Activated naive CD4-positive, alpha-beta T cell (primary cell): ENCODE measurements around the gene PRDM2.

Experiments used
- DNase-seq, 4 experiments: peaks; one replicate each; lab custom pipeline; 2025; lab: John Stamatoyannopoulos, UW

PRDM2 gene

DNA sequence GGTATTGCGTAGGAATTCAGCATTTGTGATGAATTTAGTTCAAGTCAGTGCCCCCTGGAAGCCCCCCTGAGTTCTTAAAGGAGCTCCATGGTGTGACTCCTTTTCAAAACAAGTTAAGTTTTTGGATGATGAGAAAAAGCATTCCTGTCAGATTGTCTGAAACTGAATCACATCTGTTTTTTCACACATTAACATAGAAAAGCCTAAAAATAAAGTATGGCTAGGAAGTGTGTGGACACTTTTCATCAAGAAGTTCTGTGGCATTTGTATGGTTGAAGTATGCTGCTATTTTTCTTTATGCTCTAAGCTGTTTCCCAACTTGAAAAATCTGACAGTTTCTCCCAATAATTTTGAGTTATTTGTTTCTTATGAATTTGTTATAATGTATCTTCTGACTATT, 33.7 kb downstream of the PRDM2 start:
- DNase-seq = no peak

DNA sequence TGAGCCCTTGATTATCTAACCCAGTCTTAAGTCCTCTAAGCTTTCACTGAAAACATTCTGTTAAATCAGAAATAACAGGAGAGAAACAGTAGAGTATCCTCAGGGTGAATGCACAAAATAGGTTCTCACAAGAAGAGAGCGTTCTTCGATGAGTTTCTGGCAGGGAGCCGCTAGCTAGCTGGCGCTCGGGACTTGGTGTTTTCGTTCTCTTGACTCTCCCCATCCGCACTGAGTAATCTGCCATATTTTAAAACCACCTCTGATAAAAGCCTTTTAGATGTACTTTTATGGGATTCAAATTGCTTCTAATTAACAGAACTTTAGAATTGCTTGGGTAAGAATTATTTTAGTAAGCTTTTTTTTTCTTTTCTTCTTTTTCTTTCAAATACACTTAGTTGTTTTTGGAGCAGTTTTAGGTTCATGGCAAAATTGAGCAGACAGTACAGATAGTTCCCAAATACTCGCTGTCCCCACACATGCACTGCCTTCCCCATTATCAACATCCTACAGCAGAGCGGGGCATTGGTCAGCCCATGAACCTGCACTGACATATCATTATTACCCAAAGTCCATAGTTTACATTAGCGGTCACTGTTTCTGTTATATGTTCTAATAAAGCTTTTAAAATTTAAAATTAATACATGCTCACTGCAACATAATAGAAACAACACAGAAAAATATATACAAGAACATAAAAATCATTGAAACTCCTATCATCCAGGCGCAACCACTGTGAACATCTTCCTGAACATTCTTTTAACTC, 35.4 kb downstream of the PRDM2 start:
- no peak for DNase-seq

- no peak for DNase-seq
Observed at GRCh38 chr1:13737398-13737797, 37.4 kb downstream of the PRDM2 start.

DNA sequence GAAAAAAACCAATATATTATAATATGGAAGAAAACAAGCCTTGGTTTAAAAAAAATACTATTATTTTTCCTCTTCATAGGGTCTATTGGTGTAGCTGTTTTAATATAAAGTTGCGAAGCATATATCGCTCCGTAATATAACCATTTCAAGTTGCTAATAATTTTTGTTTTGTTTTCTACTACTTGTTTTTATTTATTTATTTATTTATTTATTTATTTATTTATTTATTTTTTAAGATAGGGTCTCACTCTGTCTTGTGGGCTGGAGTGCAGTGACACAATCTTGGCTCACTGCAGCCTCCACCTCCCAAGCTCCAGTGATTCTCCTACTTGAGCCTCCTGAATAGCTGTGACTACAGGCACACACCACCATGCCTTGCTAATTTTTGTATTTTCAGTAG, 46.4 kb downstream of the PRDM2 start:
- no peak for DNase-seq

DNA sequence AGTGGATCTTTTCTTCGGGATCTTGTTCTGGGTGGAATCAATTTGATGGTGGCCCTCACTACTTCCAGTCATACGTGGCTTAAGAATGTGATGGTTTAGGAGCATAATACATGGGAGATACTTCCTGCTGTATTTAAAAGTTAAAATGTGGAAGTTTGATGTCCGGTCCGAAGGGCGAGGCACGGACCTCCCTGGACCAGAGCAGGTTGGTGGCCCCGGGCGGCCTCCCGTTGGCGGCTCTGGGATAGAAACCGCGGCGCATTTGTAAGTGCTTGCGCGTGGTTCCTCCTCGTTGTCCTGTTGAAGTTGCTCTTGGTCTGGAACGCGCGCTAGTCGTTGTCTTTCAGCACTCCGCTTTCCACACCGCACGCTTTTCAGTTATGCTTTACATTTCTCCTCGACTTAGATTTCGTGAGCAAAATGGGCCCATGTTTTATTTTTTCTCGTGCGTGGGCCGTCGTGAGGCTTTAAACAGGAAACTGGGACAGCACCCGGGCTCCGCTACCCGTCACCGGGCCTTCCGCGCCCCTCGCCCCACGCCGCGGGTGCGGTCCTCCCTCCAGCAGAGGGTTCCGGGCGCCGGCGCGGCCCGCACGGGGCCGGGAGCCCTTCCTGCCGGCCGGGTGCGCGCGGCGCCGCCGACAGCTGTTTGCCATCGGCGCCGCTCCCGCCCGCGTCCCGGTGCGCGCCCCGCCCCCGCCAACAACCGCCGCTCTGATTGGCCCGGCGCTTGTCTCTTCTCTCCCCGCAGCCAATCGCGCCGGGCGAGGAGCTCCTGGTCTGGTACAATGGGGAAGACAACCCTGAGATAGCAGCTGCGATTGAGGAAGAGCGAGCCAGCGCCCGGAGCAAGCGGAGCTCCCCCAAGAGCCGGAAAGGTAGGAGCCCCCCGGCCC, 48.9 kb downstream of the PRDM2 start:
- peak; percentile 82 to 95 (median 88) for DNase-seq

GRCh38 chr1:13749543-13750341, 49.8 kb downstream of the PRDM2 start:
- DNase-seq = peak in 2 of 4 experiments; percentile 30 to 36

DNA sequence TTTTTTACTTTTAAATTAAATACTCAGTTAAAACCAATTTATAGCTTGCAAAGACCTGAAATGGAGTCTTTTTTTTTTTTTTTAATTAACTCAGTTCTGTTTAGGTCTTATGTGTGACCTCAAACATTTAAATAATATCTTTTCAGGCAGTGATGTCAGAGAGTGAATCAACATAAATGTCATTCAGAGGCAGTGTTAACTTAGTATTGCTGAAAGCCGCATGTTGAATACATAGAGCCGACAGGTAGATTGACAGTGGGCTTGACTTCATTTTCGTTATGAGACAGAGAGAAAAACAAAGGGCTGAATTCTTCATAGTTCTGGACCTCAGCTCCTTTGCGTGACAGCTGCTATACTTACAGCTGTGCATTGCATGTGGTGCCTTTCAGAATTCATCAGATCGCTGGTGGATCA, 51.5 kb downstream of the PRDM2 start:
- DNase-seq = no peak

DNA sequence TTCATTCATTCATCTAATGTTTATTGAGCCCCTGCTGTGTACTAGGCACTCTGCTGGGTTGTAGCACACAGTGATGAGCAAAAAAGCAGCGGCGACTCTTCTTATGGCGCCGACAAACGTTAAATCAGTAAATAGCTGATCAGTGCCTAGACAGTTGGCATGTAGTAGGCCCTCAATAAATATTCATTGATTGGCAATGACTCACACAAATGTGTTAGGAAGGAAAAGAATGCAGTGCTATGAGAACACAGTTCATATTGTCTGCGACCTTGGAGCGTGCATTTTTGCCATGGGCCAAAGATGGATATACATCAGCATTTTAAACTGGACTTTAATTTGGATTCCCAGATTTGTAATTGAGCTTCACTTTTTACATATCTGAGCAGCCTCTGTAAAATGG, 52.0 kb downstream of the PRDM2 start:
- DNase-seq = no peak

- no peak for DNase-seq
Observed at GRCh38 chr1:13752852-13753251, 52.9 kb downstream of the PRDM2 start.

DNA sequence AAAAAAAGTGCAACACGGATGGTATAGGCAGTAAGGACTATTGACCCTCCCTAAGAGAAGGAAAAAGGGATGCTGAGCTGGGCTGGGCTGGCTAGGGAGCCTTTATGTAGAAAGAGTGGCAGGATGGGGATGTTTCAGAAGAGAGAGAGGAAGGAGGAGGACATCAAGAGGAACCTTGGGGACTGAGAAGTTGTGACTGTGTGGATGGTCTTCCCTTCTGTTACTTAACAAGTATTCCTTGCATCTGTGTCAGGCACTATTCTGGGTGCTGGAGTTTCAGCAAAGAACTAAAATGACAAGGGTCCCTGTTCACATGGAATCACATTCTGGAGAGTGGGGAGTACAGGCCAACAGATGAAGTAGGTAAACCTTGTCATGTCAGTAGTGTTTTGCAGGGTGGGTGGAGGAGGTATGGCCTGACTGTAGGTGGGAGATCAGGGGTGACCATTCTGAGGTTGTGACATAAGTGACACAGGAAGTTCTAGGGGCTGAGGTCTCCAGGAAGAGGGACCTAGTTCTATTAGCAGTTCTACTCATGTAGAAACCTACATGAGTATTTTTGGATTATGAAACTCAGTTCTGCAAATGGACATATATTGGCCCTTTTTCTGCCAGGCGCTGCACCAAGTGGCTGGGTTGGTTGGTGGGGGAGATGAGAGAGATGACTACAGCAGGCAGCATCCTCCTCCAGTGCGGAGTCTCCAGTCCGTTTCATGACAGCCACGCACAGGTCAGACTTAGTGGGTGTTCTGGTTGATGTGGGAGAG, 53.8 kb downstream of the PRDM2 start:
- no peak for DNase-seq

GRCh38 chr1:13754510-13755103, 54.6 kb downstream of the PRDM2 start:
- DNase-seq = no peak

GRCh38 chr1:13756557-13757315, 56.7 kb downstream of the PRDM2 start:
- DNase-seq = no peak

- DNase-seq = no peak
Observed at GRCh38 chr1:13757693-13758092, 57.7 kb downstream of the PRDM2 start.

DNA sequence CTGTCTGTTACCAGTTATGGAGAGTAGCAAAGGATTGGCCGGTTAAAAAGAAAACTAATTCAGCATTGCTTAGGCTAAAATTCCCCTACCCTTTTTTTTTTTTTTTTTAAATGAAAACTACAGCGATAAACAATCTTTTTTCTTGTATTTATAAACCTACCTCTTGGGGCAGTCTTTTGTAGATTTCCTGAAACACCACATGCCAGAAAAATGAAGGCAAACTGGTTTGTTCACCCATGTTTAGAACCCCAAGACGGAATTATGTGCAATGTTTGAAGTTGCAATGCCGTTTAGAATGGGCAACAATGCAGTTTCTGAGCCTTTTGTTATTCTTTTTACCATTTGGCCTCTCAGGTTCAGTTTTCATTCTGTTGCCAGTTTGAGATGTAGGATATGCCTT, 59.1 kb downstream of the PRDM2 start:
- no peak for DNase-seq

DNA sequence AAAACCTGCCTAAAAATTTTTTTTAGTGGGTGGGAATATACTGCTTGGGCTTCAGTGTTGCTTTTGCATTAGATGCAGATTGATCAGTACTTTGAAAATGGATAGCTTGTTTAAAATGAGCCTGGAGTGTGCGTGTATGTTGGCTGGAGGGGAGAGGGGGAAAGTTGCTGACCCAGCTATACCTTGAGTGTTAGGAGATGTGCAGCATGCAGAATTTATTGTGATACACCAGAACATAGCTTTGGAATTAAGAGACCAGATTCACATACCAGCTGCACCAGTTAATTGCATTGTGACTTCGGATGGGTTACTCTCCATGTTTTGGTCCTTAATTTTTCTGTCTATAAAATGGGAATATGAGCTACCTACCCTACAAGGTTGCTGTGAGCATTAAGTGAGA, 60.4 kb downstream of the PRDM2 start:
- DNase-seq = no peak

DNA sequence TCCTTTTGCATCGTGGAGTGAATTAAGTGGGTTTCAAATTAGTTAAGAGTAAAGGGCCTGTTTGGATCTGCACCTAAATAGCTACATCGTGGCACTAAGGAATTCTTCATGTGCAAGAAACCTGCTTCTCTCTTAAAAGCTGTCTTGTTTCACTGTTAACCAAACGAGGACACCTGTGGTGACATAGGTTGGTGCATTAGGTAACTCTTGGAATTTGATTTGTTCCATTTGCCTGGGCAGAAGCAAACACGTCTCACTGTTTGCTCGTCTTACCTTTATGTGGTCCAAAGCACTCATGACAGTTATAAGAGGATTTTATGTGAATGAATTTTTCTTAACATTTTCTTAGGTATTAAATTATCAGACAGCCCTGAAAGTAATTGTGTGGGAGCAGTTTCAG, 60.9 kb downstream of the PRDM2 start:
- DNase-seq = no peak

DNA sequence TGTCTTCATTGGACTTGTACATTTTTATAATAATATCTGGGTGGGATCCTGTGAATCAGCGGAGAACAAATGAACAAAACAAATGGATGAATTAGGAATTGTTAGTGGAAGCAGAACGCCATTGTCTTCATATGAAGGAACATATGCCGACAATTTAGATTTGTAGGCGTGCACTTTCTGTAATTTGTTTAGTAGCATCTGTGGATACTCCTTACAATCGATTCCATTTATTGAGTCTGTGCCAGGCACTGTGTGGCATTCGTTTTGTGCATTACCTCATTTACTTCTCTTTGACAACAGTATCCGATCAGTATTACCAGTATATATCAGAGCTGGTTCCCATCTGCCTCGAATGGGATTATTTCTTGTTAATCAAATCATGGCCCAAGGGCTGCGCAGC, 61.9 kb downstream of the PRDM2 start:
- DNase-seq = no peak

GRCh38 chr1:13762642-13763041, 62.7 kb downstream of the PRDM2 start:
- no peak for DNase-seq

- DNase-seq = no peak
Observed at GRCh38 chr1:13763222-13763621, 63.2 kb downstream of the PRDM2 start.

- DNase-seq = no peak
Observed at GRCh38 chr1:13763991-13764390, 64.0 kb downstream of the PRDM2 start.
